Endothelial cell of umbilical vein (primary cell): ENCODE measurements around the gene RBMS3. TPM values are rescaled to one million over a fixed set of nuclear protein-coding genes. Genes with fewer than 3 reads are reported as not detected.

Experiments used
- BruUV-seq: library from RNA; stranded (reverse); fragments of 400-500 nt; replicated peaks from 2 replicates; lab custom pipeline; 2021; lab: Mats Ljungman, UMichigan
- CTCF ChIA-PET: fragments of 300-600, 350-600 bp; sonication (Branson Sonifier 250); formaldehyde crosslinking; loops from one replicate; lab custom pipeline; 2021; ENCODE audit warnings: antibody characterized with exemption, inconsistent platforms; lab: Charles Lee
- POLR2A ChIA-PET: fragments of 300-600, 350-600 bp; sonication (Branson Sonifier 250); formaldehyde crosslinking; loops from one replicate; lab custom pipeline; 2021; ENCODE audit warnings: antibody characterized with exemption, inconsistent platforms; lab: Charles Lee
- DNase-seq: peaks from one replicate; pipeline ENCODE4 v3.0.0-alpha.2; 2011; ENCODE audit warnings: low read depth, low spot score
- FAIRE-seq: peaks from 2 replicates; lab custom pipeline; 2011; peaks lifted over from hg19 to GRCh38; lab: Jason Lieb, UNC
- H2AFZ ChIP-seq: 2 replicates; pipeline ENCODE4 v1.6.0; 2012; ENCODE audit warnings: low read depth, low read length, control low read depth, inconsistent platforms
- H3K27ac ChIP-seq: 2 replicates; pipeline ENCODE4 v1.5.1; 2011; ENCODE audit warnings: low read depth, mild to moderate bottlenecking, control low read depth, low read length, moderate library complexity; ENCODE audit not compliant: insufficient read depth
- H3K27me3 ChIP-seq, 2 experiments: 2 replicates each; pipeline versions ENCODE4 v1.6.0 to v1.6.1; 2011; ENCODE audit warnings: low read length in 2 of 2, mixed read lengths in 1 of 2; ENCODE audit not compliant: control insufficient read depth in 2 of 2, insufficient read depth in 2 of 2
- H3K36me3 ChIP-seq, 2 experiments: 2 replicates in 1 of 2; 3 replicates in 1 of 2; pipeline ENCODE4 v1.5.1; 2011; ENCODE audit warnings: low read length in 2 of 2, mild to moderate bottlenecking in 1 of 2, moderate library complexity in 1 of 2; ENCODE audit not compliant: control insufficient read depth in 2 of 2, insufficient read depth in 2 of 2; ENCODE audit errors: extremely low read depth in 1 of 2
- H3K4me1 ChIP-seq: 3 replicates; pipeline ENCODE4 v1.5.1; 2011; ENCODE audit warnings: mild to moderate bottlenecking, low read length; ENCODE audit not compliant: control insufficient read depth, insufficient read depth; ENCODE audit errors: extremely low read depth
- H3K4me2 ChIP-seq: 2 replicates; pipeline ENCODE4 v1.6.1; 2011; ENCODE audit warnings: low read length, control low read depth, mixed read lengths; ENCODE audit not compliant: insufficient read depth
- H3K4me3 ChIP-seq, 3 experiments: fragments of 200-600 bp in 1 of 3; sonication (generic), shearing (Covaris generic) in 1 of 3; replicated peaks in 1 of 3; 2 replicates each; pipeline ENCODE4 v1.5.1; 2011 to 2016; ENCODE audit warnings: control low read depth in 3 of 3, low read length in 3 of 3, mild to moderate bottlenecking in 2 of 3, inconsistent platforms in 1 of 3, low read depth in 1 of 3, moderate library complexity in 1 of 3; ENCODE audit not compliant: insufficient read depth in 1 of 3
- H3K79me2 ChIP-seq: 2 replicates; pipeline ENCODE4 v1.6.0; 2012; ENCODE audit warnings: low read length, inconsistent platforms; ENCODE audit not compliant: control insufficient read depth, insufficient read depth
- H3K9ac ChIP-seq: replicated peaks from 2 replicates; pipeline ENCODE3; 2011; ENCODE audit warnings: low read length, control low read depth; ENCODE audit not compliant: insufficient read depth; ENCODE audit errors: extremely low read depth
- H3K9me1 ChIP-seq: replicated peaks from 3 replicates; pipeline ENCODE4 v1.6.0; 2011; ENCODE audit warnings: mild to moderate bottlenecking, low read length; ENCODE audit not compliant: control insufficient read depth, insufficient read depth; ENCODE audit errors: extremely low read depth
- H3K9me3 ChIP-seq: replicated peaks from 2 replicates; pipeline ENCODE4 v1.5.1; 2012; ENCODE audit warnings: low read length, inconsistent platforms; ENCODE audit not compliant: control insufficient read depth, insufficient read depth
- H4K20me1 ChIP-seq: replicated peaks from 2 replicates; pipeline ENCODE3; 2011; ENCODE audit warnings: mild to moderate bottlenecking, low read length; ENCODE audit not compliant: control insufficient read depth, insufficient read depth; ENCODE audit errors: extremely low read depth
- EZH2 ChIP-seq: IDR thresholded peaks from 2 replicates; pipeline ENCODE4 v1.6.1; 2012; ENCODE audit warnings: borderline replicate concordance, low read depth, mild to moderate bottlenecking, moderate library complexity, low read length, inconsistent platforms; ENCODE audit not compliant: severe bottlenecking
- FOS ChIP-seq: IDR thresholded peaks from 2 replicates; pipeline ENCODE4 v1.6.1; 2011; ENCODE audit warnings: mild to moderate bottlenecking, low read length, moderate library complexity, borderline replicate concordance; ENCODE audit not compliant: insufficient read depth
- GATA2 ChIP-seq: IDR thresholded peaks from 2 replicates; pipeline ENCODE4 v1.7.0; 2011; ENCODE audit warnings: low read depth, mild to moderate bottlenecking, moderate library complexity, mixed read lengths, low read length; ENCODE audit not compliant: insufficient read length, insufficient read depth
- JUN ChIP-seq: IDR thresholded peaks from 2 replicates; pipeline ENCODE4 v1.6.1; 2011; ENCODE audit warnings: borderline replicate concordance, low read depth; ENCODE audit not compliant: insufficient read length, insufficient read depth
- MYC ChIP-seq: IDR thresholded peaks from one replicate; pipeline ENCODE4 v1.6.1; 2011; ENCODE audit warnings: mild to moderate bottlenecking, low read depth, low read length
- POLR2A ChIP-seq: IDR thresholded peaks from 2 replicates; pipeline ENCODE4 v1.6.1; 2012; ENCODE audit warnings: low read depth, mild to moderate bottlenecking, control low read depth, low read length
- POLR2AphosphoS5 ChIP-seq: IDR thresholded peaks from 2 replicates; pipeline ENCODE4 v1.6.1; 2012; ENCODE audit warnings: low read depth, mild to moderate bottlenecking, control low read depth, low read length, moderate library complexity; ENCODE audit not compliant: insufficient read depth
- dilution Hi-C: fragments of 300-500 bp; cut with MboI; formaldehyde crosslinking; loops from one replicate; pipeline ENCODE4 v1.15.0; 2019; ENCODE audit warnings: low sequenced_read_pairs; ENCODE audit not compliant: extremely low pct_ligation_motif_present
- intact Hi-C: fragments of 100-400 bp; cut with micrococcal nuclease; formaldehyde crosslinking; loops from one replicate; pipeline ENCODE4 v1.10.0; 2022
- polyA plus RNA-seq, 4 experiments: library from polyadenylated mRNA; depleted of rRNA in 3 of 4; stranded (reverse) in 3 of 4; unstranded in 1 of 4; fragments of >200 nt; gene quantifications; 2 replicates each; pipeline versions ENCODE4 v1.2.1 to v1.2.3, GENCODE V29; 2011 to 2012; ENCODE audit warnings: missing spikeins in 1 of 4
- total RNA-seq: library from RNA; stranded (reverse); gene quantifications from 2 replicates; pipeline ENCODE4 v1.2.3, GENCODE V29; 2021
- TF ChIP-seq, protein P1 (sequence below), 2 donors: IDR thresholded peaks; 1 replicate in 1 of 2; 2 replicates in 1 of 2; pipeline ENCODE4 v1.5.1; 2011; ENCODE audit warnings: low read length in 2 of 2, mild to moderate bottlenecking in 2 of 2, moderate library complexity in 2 of 2, control low read depth in 1 of 2, inconsistent platforms in 1 of 2, low read depth in 1 of 2; ENCODE audit not compliant: insufficient read depth in 1 of 2; ENCODE audit errors: extremely low read depth in 1 of 2
- TF ChIP-seq, protein P2 (sequence below): IDR thresholded peaks from 2 replicates; pipeline ENCODE4 v1.6.1; 2011; ENCODE audit not compliant: insufficient read depth, insufficient read length

The RBMS3 gene
- total and polyA plus RNA-seq, 2 donors (not counting 3 experiments of a cell fraction or from before 2014, with no cell fraction given), result 13.6 to 42.3 TPM

- ChIA-PET CTCF (no interaction called here), POLR2A (no interaction called here)
- DNase-seq (no peak), FAIRE-seq (no peak)
- no peaks in the 10 kb centered on the region for H3K36me3 ChIP-seq
- no peak overlapping the region for H2AFZ ChIP-seq
- H3K27me3 ChIP-seq, result no peaks in the 10 kb centered on the region
- no peaks in the 10 kb centered on the region for H3K9me1 ChIP-seq
- H3K4me3 ChIP-seq, result no peak overlapping the region
- H4K20me1 ChIP-seq, result no peaks in the 10 kb centered on the region
- no TSS peak for BruUV-seq
- dilution Hi-C loops, result no loop called here
- intact Hi-C loops, result no loop called here
- no peak overlapping the region for H3K4me2 ChIP-seq
- H3K9ac ChIP-seq, result no peak overlapping the region
- H3K27ac ChIP-seq, result no peak overlapping the region
- H3K9me3 ChIP-seq, result no peaks in the 10 kb centered on the region
- H3K79me2 ChIP-seq, result no peaks in the 10 kb centered on the region
- no peaks in the 10 kb centered on the region for H3K4me1 ChIP-seq
- TF ChIP-seq MYC, result no peak
- no peak for TF ChIP-seq POLR2A
- TF ChIP-seq FOS, result no peak
- TF ChIP-seq, protein P1, sequence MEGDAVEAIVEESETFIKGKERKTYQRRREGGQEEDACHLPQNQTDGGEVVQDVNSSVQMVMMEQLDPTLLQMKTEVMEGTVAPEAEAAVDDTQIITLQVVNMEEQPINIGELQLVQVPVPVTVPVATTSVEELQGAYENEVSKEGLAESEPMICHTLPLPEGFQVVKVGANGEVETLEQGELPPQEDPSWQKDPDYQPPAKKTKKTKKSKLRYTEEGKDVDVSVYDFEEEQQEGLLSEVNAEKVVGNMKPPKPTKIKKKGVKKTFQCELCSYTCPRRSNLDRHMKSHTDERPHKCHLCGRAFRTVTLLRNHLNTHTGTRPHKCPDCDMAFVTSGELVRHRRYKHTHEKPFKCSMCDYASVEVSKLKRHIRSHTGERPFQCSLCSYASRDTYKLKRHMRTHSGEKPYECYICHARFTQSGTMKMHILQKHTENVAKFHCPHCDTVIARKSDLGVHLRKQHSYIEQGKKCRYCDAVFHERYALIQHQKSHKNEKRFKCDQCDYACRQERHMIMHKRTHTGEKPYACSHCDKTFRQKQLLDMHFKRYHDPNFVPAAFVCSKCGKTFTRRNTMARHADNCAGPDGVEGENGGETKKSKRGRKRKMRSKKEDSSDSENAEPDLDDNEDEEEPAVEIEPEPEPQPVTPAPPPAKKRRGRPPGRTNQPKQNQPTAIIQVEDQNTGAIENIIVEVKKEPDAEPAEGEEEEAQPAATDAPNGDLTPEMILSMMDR (IDR thresholded peaks at IDR 0.05; ENCODE audit: extremely low read depth in 1 of 2, insufficient read depth in 1 of 2, low read depth in 1 of 2, low read length in 2 of 2), result no peak
- TF ChIP-seq, protein P2, sequence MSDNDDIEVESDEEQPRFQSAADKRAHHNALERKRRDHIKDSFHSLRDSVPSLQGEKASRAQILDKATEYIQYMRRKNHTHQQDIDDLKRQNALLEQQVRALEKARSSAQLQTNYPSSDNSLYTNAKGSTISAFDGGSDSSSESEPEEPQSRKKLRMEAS, result no peak
- TF ChIP-seq POLR2AphosphoS5, result no peak
- TF ChIP-seq GATA2, result no peak
- no peak for TF ChIP-seq JUN
- TF ChIP-seq EZH2, result no peak
Observed at GRCh38 chr3:29576675-29577074, 295.8 kb downstream of the RBMS3 start.
